HG02571 (cell line): ENCODE measurements around the gene ZBTB1.
"Not testable (repeated sequence)": the region's sequence is repeated elsewhere in the genome, so short reads cannot be mapped to it uniquely, and the experiment has no call there.

Experiments
- ATAC-seq: cut with Tn5 transposase; IDR thresholded peaks from one replicate; pipeline ENCODE4 v1.9.1; 2021; ENCODE audit warnings: mild to moderate bottlenecking, moderate library complexity; ENCODE audit not compliant: unreplicated experiment

Gene ZBTB1

DNA sequence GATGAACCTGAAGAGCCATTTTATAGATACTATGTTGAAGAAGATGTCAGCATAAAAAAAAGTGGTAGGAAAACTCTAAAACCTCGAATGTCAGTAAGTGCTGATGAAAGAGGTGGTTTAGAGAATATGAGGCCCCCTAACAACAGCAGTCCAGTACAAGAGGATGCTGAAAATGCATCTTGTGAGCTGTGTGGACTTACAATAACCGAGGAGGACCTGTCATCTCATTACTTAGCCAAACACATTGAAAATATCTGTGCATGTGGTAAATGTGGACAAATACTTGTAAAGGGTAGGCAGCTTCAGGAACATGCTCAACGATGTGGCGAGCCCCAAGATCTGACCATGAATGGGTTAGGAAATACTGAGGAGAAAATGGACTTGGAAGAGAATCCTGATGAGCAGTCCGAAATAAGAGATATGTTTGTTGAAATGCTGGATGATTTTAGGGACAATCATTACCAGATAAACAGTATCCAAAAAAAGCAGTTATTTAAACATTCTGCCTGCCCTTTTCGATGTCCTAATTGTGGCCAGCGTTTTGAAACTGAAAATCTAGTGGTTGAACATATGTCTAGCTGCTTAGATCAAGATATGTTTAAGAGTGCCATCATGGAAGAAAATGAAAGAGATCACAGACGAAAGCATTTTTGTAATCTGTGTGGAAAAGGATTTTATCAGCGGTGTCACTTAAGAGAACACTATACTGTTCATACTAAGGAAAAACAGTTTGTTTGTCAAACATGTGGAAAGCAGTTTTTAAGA lies 18.2 kb downstream of the ZBTB1 start:
- ATAC-seq: no peak

DNA sequence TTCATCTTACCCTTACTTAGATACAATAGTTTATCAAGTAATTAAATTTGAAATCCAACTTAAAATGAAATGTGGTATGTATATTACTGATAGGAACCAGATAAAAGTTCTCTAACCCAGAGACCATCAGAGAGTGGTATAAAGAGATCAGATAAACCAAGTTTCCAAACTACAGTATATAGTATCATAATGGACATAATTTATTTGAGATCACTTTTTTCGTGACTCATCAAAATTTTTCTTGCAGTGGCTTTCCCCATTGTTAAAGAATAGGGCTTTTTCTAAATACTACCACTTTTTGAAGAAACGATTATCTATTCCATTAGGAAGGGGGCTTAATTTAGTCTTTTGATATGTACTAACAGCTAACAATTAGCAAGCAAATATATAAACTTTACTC lies 20.8 kb downstream of the ZBTB1 start:
- no peak for ATAC-seq

DNA sequence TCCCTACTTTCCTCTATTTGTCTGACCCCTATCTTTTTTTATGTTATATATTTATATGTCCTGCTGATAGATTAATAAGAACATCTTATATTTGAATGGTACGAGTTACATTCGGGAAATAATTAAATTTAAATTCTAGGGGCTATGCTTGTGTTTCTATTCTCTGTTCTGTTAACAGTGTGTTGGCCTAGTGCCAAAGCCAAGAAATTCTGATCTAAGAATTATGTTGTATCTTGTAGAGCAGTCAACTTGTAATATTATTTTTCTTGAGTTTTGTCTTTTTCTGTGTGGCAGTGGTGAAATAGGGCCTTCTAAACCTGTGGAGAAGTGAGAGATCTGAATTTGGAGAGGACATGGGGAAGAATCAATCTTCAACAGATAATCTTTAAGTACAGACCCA lies 27.0 kb downstream of the ZBTB1 start:
- ATAC-seq: no peak

DNA sequence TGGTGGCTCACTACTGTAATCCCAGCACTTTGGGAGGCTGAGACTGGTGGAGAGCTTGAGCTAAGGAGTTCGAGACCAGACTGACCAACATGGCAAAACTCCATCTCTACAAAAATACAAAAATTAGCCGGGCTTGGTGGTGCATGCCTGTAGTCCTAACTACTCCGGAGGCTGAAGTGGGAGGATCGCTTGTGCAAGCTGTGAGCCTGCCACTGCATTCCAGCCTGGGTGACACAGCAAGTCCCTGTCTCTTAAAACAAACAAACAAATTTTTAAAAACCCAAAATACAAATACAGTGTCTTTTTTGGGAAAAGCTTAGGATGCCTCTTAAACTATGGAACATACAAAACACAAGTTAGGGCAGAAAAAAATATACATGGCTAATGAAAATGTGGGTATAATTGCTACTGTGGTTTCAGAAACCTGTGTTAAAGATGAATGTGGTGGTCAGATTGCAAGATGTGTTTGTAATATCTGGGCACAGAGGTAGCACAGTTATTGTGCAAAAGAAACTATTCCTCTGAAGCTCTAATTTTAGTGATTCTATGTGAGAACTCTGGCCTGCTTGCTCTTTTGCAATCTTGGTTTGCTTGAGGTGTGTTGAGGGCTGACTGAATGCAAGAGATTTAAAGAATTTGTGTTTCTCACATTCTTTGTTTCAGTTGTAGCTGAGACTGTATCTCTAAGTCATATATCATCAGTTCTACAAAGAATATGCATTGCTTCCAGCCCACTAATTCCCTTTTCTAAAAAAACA lies 32.1 kb downstream of the ZBTB1 start:
- ATAC-seq: no peak

DNA sequence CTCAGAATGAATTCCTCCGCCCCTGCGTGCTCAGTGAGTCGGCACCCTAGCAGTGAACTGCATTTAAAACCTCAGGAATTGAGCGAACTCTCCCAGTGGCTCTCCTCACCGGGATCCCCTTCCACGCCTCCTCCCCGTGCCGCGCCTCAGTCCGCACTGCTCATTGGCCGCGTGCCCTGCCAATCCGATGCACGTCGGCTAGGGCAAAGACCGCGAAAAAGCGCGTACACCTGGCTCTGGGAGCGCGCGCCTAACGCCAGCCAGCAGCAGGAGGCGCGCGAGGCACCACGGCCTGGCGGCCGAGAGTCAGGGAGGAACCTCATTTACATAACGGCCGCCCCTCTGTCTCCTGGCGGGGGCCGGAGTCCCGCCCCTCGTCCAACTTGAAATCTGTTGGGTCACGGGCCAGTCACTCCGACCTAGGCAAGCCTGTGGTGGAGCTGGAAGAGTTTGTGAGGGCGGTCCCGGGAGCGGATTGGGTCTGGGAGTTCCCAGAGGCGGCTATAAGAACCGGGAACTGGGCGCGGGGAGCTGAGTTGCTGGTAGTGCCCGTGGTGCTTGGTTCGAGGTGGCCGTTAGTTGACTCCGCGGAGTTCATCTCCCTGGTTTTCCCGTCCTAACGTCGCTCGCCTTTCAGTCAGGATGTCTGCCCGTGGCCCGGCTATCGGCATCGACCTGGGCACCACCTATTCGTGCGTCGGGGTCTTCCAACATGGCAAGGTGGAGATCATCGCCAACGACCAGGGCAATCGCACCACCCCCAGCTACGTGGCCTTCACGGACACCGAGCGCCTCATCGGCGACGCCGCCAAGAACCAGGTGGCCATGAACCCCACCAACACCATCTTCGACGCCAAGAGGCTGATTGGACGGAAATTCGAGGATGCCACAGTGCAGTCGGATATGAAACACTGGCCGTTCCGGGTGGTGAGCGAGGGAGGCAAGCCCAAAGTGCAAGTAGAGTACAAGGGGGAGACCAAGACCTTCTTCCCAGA lies 35.9 kb downstream of the ZBTB1 start, which contains the start of gene HSPA2:
Gene HSPA2, plus strand, starts transcription at position 534 of the 995 bp plus-strand sequence. Its CDS starts 109 bp downstream, at position 643.
- peak; percentile 95 for ATAC-seq

DNA sequence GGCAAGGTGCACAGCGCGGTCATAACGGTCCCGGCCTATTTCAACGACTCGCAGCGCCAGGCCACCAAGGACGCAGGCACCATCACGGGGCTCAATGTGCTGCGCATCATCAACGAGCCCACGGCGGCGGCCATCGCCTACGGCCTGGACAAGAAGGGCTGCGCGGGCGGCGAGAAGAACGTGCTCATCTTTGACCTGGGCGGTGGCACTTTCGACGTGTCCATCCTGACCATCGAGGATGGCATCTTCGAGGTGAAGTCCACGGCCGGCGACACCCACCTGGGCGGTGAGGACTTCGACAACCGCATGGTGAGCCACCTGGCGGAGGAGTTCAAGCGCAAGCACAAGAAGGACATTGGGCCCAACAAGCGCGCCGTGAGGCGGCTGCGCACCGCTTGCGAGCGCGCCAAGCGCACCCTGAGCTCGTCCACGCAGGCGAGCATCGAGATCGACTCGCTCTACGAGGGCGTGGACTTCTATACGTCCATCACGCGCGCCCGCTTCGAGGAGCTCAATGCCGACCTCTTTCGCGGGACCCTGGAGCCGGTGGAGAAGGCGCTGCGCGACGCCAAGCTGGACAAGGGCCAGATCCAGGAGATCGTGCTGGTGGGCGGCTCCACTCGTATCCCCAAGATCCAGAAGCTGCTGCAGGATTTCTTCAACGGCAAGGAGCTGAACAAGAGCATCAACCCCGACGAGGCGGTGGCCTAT lies 36.8 kb downstream of the ZBTB1 start:
- no peak for ATAC-seq

DNA sequence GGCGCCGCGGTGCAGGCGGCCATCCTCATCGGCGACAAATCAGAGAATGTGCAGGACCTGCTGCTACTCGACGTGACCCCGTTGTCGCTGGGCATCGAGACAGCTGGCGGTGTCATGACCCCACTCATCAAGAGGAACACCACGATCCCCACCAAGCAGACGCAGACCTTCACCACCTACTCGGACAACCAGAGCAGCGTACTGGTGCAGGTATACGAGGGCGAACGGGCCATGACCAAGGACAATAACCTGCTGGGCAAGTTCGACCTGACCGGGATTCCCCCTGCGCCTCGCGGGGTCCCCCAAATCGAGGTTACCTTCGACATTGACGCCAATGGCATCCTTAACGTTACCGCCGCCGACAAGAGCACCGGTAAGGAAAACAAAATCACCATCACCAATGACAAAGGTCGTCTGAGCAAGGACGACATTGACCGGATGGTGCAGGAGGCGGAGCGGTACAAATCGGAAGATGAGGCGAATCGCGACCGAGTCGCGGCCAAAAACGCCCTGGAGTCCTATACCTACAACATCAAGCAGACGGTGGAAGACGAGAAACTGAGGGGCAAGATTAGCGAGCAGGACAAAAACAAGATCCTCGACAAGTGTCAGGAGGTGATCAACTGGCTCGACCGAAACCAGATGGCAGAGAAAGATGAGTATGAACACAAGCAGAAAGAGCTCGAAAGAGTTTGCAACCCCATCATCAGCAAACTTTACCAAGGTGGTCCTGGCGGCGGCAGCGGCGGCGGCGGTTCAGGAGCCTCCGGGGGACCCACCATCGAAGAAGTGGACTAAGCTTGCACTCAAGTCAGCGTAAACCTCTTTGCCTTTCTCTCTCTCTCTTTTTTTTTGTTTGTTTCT lies 37.6 kb downstream of the ZBTB1 start:
- ATAC-seq: no peak

DNA sequence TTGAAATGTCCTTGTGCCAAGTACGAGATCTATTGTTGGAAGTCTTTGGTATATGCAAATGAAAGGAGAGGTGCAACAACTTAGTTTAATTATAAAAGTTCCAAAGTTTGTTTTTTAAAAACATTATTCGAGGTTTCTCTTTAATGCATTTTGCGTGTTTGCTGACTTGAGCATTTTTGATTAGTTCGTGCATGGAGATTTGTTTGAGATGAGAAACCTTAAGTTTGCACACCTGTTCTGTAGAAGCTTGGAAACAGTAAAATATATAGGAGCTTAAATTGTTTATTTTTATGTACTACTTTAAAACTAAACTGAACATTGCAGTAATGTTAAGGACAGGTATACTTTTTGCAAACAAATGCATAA lies 38.2 kb downstream of the ZBTB1 start:
- ATAC-seq: no peak

DNA sequence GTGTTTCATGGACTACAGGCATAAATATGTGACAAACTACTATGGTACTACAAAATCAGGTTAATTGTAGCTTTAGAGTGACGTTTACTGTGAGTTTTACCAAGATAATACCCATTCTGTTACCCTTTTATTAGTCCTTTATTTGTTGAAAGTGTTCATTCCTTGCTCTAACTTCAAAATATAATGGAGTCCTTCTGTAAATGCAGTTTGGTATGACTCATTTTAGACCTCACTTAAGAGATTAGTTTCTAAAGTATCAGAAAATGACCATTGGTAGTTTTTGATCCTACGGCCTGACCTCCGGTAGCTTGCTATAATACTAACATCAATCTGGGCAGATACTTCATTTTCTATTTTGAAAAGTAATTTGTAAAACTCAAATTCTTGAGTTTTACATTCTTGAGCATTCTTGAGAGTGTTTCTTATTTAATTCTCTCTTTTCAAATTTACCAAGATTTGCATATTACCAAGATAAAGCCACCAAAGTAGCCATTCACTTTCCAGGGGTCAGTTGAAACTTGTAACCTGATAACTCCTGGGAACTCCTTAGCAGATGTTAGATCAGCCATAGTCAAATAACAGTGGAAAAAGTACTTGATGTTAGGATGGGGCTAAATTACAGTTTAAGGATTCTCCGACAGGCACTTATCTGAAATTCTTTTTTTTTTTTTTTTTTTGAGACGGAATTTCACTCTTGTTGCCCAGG lies 40.2 kb downstream of the ZBTB1 start:
- no peak for ATAC-seq

DNA sequence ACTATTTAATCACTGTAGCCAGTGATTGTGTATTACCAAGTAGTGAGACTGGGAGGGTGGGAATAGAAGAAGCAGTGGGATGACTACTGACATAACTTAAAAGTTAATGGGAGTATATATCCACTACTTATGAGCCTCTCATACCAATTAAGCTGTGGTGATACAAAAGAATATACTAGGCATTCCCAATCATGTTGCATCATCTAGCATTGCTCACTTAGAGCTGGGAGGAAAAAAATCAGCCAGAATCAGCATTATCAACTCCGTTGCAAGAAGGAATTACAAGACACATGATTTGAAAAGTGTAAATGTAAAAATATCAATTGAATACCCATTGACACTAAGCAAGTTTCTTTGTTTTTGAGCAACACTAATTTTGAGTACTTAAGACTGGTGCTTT lies 44.4 kb downstream of the ZBTB1 start:
- no peak for ATAC-seq

DNA sequence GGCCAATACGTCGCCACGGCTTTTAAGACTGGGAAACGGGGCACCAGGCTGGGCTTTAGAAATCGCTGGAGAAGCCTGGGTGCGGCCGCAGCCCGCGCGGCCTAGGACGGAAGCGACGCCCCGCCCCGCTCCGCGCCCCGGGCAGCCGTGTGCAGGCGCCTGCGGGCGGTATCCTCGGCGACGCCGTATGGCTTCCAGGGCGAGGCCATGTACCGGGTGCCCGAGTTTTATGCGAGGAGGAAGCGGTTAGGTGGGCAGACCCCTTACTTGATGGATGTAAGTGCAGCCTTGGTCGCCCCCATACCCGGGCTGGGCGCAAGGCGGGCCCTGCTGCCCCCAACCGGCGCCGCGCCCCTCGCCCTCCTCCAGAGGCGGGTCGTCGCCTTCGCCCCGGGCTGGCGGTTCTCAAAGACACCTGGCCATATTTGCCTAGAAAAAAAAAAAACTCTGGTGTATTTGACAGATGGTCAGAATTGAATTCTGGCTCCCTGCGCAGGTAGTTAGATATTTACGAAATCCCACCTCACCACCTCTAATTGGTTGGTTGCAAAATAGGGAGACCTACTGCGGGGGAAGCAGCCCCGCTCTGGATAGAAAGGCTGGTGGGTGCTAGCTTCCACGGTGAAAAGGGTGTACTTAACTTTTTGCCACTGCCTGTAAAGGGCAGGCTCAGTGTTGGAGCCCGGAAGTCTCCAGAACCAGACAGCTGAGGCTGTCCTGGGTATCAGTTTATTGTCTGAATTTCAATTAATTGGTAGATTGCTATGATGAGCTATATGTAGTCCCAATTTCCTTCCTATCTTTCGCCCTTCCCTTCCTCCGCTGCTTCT lies 45.4 kb downstream of the ZBTB1 start, which contains the start of gene PPP1R36:
Gene PPP1R36, plus strand, starts transcription at position 171 of the 830 bp plus-strand sequence. Its CDS starts 37 bp downstream, at position 208.
- peak; percentile 68 for ATAC-seq

DNA sequence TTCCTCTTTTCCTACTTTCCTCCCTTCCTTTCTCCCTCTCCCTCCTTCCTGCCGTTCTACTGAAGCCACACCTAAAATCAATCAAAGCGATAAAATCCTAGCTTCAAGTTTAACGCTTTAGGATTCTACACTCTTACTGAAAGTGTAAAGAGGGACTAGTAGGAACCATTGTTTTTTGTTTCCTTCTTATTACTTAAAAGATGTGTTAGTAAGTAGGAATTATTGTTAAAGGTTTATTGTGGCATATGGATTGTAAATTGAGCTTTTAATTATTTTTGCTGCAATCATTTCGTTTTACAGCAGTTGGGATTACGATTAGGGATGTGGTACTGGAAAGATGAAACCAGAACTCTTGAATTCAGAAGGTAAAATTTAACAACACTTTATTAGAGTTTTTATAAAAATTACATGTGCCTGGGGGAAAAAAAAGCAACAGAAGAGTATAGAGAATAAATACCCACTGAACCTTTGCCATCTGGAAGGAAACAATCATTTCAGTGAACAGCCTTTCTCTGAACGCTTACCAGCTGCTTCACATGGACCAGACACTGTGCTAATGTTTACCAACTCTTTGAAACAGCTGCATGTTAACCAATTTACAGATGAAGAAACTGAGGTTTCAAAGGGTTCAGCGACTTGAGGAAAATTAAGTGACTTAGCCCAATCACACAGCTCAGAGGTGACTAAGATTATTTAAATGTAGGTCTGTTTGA lies 46.2 kb downstream of the ZBTB1 start:
- no peak for ATAC-seq

DNA sequence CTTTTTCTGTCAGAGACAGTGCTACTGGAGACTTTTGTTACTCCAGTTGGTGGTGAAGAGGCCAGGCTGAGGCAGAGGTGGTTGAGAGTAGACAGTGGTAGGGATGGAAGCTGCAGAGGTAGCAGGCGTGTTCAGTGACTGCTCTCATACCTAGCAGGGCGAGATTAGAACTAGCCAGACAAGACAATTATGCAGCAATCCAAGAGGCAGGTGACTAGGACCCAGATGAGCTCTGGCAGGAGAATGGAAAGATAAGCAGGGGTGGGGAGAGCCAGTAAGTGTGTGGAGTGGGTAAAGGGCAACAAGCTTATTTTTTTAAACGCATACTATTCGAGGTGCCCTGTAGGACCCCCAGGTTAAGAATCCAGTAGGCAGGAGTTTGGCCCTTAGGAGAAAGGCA lies 50.0 kb downstream of the ZBTB1 start:
- ATAC-seq: no peak

DNA sequence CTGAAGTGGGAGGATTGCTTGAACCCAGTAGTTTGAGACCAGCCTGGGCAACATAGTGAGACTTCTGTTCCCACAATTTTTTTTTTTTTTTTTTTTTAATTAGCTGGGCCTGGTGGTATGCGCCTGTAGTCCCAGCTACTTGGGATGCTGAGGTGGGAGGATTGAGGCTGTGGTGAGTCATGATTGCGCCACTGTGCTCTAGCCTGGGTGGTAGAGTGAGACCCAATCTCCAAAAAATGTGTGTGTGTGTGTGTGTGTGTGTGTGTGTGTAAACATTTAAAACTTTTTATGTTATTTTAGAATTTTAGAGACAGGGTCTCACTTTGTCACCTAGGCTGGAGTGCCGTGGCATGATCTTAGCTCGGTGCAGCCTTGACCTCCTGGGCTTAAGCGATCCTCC lies 52.0 kb downstream of the ZBTB1 start:
- no peak for ATAC-seq

DNA sequence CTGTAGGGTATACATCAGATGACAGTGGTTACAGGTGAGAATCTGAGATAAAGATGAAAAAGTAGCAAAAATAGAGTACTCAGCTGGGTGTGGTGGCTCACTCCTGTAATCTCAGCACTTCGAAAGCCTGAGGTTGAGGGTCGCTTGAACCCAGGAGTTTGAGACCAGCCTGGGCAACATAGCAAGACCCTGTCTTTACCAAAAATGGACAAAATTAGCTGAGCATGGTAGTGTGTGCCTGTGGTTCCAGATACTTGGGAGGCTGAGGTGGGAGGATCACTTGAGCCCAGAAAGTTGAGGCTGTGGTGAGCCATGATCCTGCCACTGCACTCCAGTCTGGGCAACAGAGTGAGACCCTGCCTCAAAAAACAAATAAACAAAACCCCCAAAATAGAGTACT lies 53.6 kb downstream of the ZBTB1 start:
- not testable (repeated sequence) for ATAC-seq

DNA sequence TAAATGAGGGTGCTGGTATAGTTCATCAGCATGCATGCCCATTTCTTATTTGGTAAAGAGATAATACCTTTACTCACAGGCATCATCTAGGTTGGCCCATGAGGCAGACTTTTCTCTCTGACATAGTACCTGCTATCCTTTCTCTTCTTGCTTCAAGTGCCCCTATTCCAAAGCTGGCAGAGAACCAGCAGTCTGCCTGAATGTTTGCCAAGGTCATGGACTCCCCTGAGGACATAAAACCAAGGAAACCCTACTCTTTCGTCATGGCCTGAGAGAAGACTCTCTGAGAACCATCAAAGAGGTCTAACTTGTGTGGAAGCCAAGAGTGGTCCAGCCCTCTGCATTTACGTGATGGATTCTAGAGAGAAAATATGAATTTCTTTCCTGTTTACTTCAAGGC lies 57.1 kb downstream of the ZBTB1 start:
- no peak for ATAC-seq

DNA sequence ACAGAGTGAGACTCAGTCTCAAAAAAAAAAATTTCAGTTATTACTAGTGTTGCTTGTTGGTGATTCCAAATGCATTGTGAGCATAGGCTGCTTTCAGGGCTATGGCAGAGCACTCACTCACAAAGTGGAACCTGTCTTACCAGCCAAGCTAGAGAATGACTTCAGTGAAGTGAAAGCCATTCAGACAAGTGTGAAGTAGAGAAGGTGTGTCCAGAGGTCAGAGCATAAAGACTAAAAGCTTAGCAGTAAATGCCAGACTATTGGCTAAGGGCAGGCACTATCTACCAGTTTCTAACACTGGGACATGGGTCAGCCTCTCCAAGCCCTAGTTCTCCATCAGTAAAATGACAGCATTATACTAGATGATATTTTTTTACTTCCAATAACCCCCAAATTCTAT lies 57.9 kb downstream of the ZBTB1 start:
- ATAC-seq: no peak
